ENCODE data around the gene APBB3.

DNA sequence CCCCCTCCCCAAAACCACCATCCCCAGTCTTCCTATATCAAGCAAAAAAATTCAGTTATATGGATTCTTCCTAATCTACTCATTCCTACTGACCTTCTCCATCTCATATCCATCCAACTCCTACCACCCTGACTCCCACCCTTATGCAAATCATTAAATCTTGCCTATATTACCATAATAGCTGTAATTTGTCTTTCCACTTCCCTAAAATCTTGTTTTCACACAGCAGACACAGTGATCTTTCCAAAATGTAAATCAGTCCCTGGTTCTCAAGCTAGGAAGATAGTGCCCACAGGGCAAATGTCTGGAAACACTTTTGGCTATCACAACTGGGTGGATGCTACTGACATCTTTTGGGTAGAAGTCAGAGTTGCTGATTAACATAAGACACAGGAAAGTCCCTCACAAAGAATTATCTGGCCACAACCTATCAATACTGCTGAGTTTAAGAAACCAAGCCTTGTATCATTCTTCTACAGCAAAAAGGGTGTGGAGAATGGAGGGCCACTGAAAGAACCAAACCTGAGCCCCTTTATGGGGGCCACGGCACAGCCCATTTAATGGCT is 8.6 kb downstream of the APBB3 start:
- TF ChIP-seq EZH2 (IDR thresholded peaks at IDR 0.05) = no peak
- TF ChIP-seq, protein P1, sequence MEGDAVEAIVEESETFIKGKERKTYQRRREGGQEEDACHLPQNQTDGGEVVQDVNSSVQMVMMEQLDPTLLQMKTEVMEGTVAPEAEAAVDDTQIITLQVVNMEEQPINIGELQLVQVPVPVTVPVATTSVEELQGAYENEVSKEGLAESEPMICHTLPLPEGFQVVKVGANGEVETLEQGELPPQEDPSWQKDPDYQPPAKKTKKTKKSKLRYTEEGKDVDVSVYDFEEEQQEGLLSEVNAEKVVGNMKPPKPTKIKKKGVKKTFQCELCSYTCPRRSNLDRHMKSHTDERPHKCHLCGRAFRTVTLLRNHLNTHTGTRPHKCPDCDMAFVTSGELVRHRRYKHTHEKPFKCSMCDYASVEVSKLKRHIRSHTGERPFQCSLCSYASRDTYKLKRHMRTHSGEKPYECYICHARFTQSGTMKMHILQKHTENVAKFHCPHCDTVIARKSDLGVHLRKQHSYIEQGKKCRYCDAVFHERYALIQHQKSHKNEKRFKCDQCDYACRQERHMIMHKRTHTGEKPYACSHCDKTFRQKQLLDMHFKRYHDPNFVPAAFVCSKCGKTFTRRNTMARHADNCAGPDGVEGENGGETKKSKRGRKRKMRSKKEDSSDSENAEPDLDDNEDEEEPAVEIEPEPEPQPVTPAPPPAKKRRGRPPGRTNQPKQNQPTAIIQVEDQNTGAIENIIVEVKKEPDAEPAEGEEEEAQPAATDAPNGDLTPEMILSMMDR (IDR thresholded peaks at IDR 0.05) = no peak
